ENCODE results near the gene CARHSP1. TPM values are rescaled to one million over a fixed set of nuclear protein-coding genes. Genes with fewer than 3 reads are reported as not detected.
A peak's percentile ranks its signal among the peaks of the same experiment; 100 is the strongest.
"Not testable (repeated sequence)": the region's sequence is repeated elsewhere in the genome, so short reads cannot be mapped to it uniquely, and the experiment has no call there.

The CARHSP1 gene
- total RNA-seq, 2 donors from 2014 or later = 66.5 to 70.7 TPM

- H3K36me3 Mint-ChIP-seq = peaks cover 4% of the 10 kb centered on the region
- no peak overlapping the region for H3K4me3 Mint-ChIP-seq
- H3K9me3 Mint-ChIP-seq = no peaks in the 10 kb centered on the region
- no peaks in the 10 kb centered on the region for H3K27me3 Mint-ChIP-seq
- H3K27ac Mint-ChIP-seq = peak overlapping the region in 1 of 2 donors; percentile 66
- peaks cover 11 to 32% of the 10 kb centered on the region in 2 donors for H3K4me1 Mint-ChIP-seq (ENCODE audit: low read depth in 2 of 2)
- DNase-seq (ENCODE audit: low spot score) (no peak), ATAC-seq (no peak)
These were observed 19.3 kb downstream of the CARHSP1 start for GRCh38 chr16:8849411-8850011.

DNA sequence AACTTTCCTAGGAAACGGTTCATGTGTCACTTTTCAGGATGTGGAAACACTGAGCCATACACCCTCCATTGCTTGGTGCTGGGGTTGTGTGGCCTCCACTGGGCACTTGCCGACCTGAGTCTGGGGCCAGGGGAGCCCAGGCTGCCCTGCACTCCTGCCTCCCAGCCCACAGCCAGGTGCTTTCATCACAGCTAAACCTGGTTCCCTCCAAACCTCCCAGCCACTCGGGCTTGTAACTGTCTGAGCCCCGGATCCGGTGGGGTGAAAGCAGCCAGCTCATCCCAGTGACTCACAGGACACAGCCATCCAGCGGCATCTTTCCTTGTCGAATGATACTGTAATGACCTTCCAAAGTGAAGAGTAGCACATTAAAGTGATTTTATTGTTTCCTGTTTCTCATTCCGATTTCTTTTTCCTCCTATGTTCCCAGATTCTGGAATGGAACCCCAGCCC, 19.8 kb downstream of the CARHSP1 start:
- DNase-seq (ENCODE audit: low spot score) (no peak), ATAC-seq (no peak)
- Mint-ChIP-seq H3K4me1 (ENCODE audit: low read depth in 2 of 2) (peaks cover 14 to 35% of the 10 kb centered on the region in 2 donors), H3K36me3 (peaks cover 4% of the 10 kb centered on the region), H3K9me3 (no peaks in the 10 kb centered on the region), H3K27ac (no peak overlapping the region), H3K4me3 (no peak overlapping the region), H3K27me3 (no peaks in the 10 kb centered on the region)

DNA sequence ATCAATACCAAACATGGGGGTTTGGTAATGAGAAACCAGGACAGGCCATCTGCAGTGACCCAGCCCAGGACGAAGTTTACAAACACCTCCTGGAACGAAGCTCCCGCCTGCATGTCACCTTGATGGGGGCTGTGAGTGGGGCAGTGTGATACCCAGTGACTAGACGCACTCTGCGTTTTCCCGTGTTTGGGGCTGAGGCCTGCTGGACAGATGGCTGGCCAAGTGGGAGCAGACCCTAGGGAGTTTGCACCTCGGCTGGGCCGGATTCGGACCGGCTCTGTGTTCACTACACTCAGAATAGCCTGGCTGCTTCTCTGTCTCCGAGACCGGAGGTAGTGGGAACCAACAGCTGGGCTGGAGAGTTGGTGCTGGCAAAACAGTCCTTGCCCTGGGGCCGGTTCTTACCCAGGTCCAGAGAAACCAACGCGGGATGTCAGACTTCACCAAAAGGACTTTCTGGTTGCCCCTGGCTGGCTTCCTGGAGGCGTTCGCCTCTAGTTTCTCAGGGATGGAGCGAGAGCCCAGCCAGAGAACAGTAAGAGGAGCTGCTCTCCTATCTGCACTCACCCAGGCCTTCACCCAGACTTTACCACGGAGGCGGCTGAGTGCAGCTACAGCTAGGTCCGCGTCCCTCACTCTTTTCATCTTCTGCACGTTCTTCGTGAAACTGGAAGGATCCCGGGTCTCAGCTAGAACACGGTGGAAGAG, 20.4 kb downstream of the CARHSP1 start:
- Mint-ChIP-seq H3K27me3 (no peaks in the 10 kb centered on the region), H3K4me1 (ENCODE audit: low read depth in 2 of 2) (peaks cover 17 to 40% of the 10 kb centered on the region in 2 donors), H3K36me3 (peaks cover 4% of the 10 kb centered on the region), H3K4me3 (no peak overlapping the region), H3K9me3 (no peaks in the 10 kb centered on the region), H3K27ac (no peak overlapping the region)
- ATAC-seq = no peak
- DNase-seq (ENCODE audit: low spot score) = no peak

DNA sequence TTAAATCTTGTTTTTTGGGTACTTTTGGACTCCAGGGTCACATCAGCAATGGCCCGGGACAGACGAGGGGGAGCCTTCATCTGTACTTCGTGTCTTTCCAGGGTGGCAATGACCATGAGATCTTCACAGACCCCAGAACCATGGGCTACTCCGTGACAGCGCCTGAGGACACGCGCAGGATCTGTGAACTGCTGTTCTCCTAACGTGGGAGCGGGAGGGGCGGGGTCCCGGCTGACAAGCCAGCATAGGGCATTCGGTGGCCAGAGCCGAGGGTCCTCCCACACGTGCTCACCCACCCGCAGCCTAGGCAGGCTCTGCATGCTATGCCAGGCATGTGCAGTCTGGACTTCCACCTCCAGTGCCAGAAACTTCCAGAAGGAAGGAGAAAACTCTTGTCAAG, 21.2 kb downstream of the CARHSP1 start:
- Mint-ChIP-seq H3K9me3 (no peaks in the 10 kb centered on the region), H3K27ac (no peak overlapping the region), H3K36me3 (peaks cover 4% of the 10 kb centered on the region), H3K27me3 (no peaks in the 10 kb centered on the region), H3K4me3 (no peak overlapping the region), H3K4me1 (ENCODE audit: low read depth in 2 of 2) (peaks cover 22 to 39% of the 10 kb centered on the region in 2 donors)
- no peak for DNase-seq (ENCODE audit: low spot score)
- ATAC-seq = no peak

GRCh38 chr16:8847145-8847544, 21.7 kb downstream of the CARHSP1 start:
- H3K27ac Mint-ChIP-seq = no peak overlapping the region
- no peak for ATAC-seq

GRCh38 chr16:8846401-8846932, 22.3 kb downstream of the CARHSP1 start:
- Mint-ChIP-seq H3K27ac (no peak overlapping the region), H3K27me3 (no peaks in the 10 kb centered on the region), H3K36me3 (peaks cover 4% of the 10 kb centered on the region), H3K4me1 (ENCODE audit: low read depth in 2 of 2) (peaks cover 31 to 45% of the 10 kb centered on the region in 2 donors), H3K9me3 (no peaks in the 10 kb centered on the region), H3K4me3 (no peak overlapping the region)
- DNase-seq (ENCODE audit: low spot score) = no peak
- ATAC-seq = no peak

More at GRCh38 chr16:8847145-8847544, 21.7 kb downstream of the CARHSP1 start:
- H3K9me3 Mint-ChIP-seq = no peaks in the 10 kb centered on the region
- H3K36me3 Mint-ChIP-seq = peaks cover 4% of the 10 kb centered on the region
- H3K27me3 Mint-ChIP-seq = no peaks in the 10 kb centered on the region
- H3K4me1 Mint-ChIP-seq (ENCODE audit: low read depth in 2 of 2) = peaks cover 26 to 44% of the 10 kb centered on the region in 2 donors
- H3K4me3 Mint-ChIP-seq = no peak overlapping the region
- DNase-seq (ENCODE audit: low spot score) = no peak

DNA sequence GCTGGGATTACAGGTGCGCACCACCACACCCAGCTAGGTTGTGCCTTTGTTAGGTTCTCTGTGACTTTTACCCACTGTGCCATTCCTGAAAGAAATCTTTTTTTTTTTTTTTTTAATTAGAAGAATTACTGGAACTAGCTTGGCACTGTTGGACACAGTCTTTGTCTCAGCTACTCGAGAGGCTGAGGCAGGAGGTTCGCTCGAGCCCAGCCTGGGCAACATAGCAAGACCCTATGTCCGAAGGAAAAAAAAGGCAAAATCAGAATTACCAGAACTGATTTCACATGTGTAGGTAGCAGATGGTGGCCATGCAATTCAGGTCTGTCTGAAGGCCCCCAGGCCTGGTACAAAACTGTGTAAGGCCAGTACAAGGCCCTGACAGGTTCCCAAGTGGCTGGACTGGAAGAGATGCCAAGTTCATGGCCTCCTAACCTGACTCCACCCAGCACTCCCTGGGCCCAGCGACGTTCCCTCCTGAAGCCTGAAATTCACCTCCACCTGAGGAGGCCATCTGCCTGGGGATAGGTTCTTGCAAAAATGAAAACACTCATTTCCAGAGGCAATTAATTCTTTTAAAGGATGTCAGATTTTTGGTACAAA, 23.0 kb downstream of the CARHSP1 start:
- Mint-ChIP-seq H3K27ac (no peak overlapping the region), H3K27me3 (no peaks in the 10 kb centered on the region), H3K9me3 (no peaks in the 10 kb centered on the region), H3K4me3 (no peak overlapping the region), H3K4me1 (ENCODE audit: low read depth in 2 of 2) (peaks cover 29 to 42% of the 10 kb centered on the region in 2 donors), H3K36me3 (peaks cover 4% of the 10 kb centered on the region)
- DNase-seq (ENCODE audit: low spot score) = no peak
- no peak for ATAC-seq

DNA sequence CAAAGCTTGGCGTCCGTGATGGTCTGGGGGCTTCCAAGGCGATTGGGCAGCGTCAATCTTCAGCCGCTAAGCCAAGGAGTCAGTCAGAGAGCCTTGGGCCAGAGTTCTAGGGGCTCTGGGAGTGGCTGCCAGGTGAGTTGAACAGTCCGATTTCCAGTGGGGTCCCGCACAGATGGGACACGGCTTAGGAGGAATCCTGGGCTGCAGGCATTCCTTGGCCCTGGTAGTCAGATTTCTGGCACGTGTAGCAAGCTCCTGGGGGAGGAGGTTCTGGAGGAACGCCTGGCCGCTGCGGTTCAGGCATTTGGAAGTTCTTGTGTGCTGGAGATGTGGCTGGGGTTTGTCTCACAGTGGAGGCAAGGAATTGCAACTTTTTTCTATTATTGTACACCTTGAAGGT, 25.5 kb downstream of the CARHSP1 start:
- H3K4me1 Mint-ChIP-seq (ENCODE audit: low read depth in 2 of 2) = peaks cover 24 to 28% of the 10 kb centered on the region in 2 donors
- not testable (repeated sequence) for ATAC-seq; H3K9me3 Mint-ChIP-seq; H3K27me3 Mint-ChIP-seq; H3K27ac Mint-ChIP-seq; H3K36me3 Mint-ChIP-seq; DNase-seq (ENCODE audit: low spot score); H3K4me3 Mint-ChIP-seq

GRCh38 chr16:8842016-8842415, 26.8 kb downstream of the CARHSP1 start:
- not testable (repeated sequence) for H3K4me3 Mint-ChIP-seq; DNase-seq (ENCODE audit: low spot score); ATAC-seq; H3K9me3 Mint-ChIP-seq; H3K27me3 Mint-ChIP-seq; H3K36me3 Mint-ChIP-seq
- Mint-ChIP-seq H3K27ac (peak overlapping the region in 1 of 2 donors; percentile 2), H3K4me1 (ENCODE audit: low read depth in 2 of 2) (peaks cover 24 to 28% of the 10 kb centered on the region in 2 donors)

DNA sequence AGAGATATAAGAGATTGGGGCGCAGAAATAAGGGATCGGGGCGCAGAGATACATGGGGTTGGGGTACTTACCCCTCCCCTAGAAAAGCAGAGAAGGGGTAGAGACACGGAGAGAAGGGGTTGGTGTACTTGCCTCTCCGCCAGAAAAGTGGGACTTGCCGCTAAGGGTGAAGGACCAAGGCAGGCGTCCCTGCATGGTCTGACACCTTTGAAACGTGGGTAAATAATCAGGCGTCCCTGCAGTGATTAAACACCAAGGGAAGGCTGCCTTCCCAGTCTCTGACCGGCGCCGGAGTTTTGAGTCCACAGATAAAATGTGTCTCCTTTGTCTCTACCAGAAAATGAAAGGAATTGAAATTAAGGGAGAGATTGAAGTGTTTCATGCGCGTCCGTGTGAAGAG, 31.2 kb downstream of the CARHSP1 start:
- H3K4me1 Mint-ChIP-seq (ENCODE audit: low read depth in 2 of 2) = peaks cover 21 to 25% of the 10 kb centered on the region in 2 donors
- DNase-seq (ENCODE audit: low spot score); ATAC-seq; H3K4me3 Mint-ChIP-seq; H3K27ac Mint-ChIP-seq; H3K36me3 Mint-ChIP-seq; H3K27me3 Mint-ChIP-seq; H3K9me3 Mint-ChIP-seq: not testable (repeated sequence)

GRCh38 chr16:8836797-8837196, 32.0 kb downstream of the CARHSP1 start:
- not testable (repeated sequence) for H3K9me3 Mint-ChIP-seq; ATAC-seq; H3K27ac Mint-ChIP-seq; H3K4me3 Mint-ChIP-seq; H3K36me3 Mint-ChIP-seq; H3K27me3 Mint-ChIP-seq; DNase-seq (ENCODE audit: low spot score)
- peaks cover 16 to 24% of the 10 kb centered on the region in 2 donors for H3K4me1 Mint-ChIP-seq (ENCODE audit: low read depth in 2 of 2)

- DNase-seq (ENCODE audit: low spot score) (no peak), ATAC-seq (peak in 1 of 2 donors; percentile 69)
- H3K27me3 Mint-ChIP-seq = no peaks in the 10 kb centered on the region
- peaks cover 16 to 24% of the 10 kb centered on the region in 2 donors for H3K4me1 Mint-ChIP-seq (ENCODE audit: low read depth in 2 of 2)
- peak overlapping the region in 1 of 2 donors; percentile 40 for H3K27ac Mint-ChIP-seq
- H3K4me3 Mint-ChIP-seq = peak overlapping the region; percentile 13
- H3K36me3 Mint-ChIP-seq = peaks cover 11% of the 10 kb centered on the region
- no peaks in the 10 kb centered on the region for H3K9me3 Mint-ChIP-seq
These were observed 36.1 kb downstream of the CARHSP1 start for GRCh38 chr16:8832717-8833105.

DNA sequence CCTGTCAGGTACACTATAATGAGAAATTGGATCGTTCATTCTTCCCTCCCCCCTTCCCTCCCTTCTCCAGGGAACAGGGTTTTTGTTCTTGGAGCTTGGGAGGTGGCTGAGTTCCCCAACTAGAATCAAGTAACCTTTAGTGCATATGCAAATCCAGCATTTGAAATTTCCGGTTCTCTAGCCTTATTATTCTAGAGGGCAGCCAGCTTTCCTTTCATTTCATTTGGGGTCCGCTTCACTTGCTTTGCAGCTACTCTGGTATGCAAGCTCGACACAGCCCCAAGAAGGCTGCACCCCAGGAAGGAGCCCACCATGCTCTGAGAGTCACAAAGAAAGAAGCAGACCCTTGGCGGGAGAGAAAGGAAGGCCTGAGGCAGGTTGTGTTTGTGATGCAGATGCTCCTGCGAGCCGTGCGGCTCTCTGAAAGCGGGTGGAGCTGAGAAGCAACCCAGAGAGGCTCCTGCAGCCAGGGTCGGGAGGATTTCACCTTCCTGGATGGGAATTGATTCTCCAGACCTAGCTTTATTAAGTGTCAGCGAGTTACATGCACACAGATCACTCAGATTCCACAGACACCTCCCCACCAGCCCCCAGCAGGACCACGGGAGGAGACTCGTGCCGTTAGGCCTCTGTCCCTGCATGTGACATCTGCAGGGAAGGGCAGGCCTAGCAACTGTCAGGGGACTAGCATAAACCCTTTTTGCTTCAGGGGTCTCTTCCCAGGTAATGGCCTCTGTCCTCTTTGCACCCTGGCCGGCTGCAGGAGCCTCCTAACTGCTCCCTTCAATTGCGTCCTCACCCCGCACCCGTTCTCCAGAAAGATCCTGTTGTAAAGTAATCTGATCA, 36.7 kb downstream of the CARHSP1 start:
- no peaks in the 10 kb centered on the region for H3K27me3 Mint-ChIP-seq
- H3K36me3 Mint-ChIP-seq = peaks cover 11% of the 10 kb centered on the region
- ATAC-seq = peak in 1 of 2 donors; percentile 9
- H3K27ac Mint-ChIP-seq = peak overlapping the region in 1 of 2 donors; percentile 40
- peak overlapping the region; percentile 13 for H3K4me3 Mint-ChIP-seq
- H3K9me3 Mint-ChIP-seq = no peaks in the 10 kb centered on the region
- peaks cover 16 to 24% of the 10 kb centered on the region in 2 donors for H3K4me1 Mint-ChIP-seq (ENCODE audit: low read depth in 2 of 2)
- DNase-seq (ENCODE audit: low spot score) = no peak

All from natural killer cell treated with Interleukin-12 subunit alpha and Interleukin-12 subunit beta and Interleukin-15 and Interleukin-18, amount 100 ng/mL, for 72 hours (primary cell).